ENCODE results near the gene LILRB3. TPM values are rescaled to one million over a fixed set of nuclear protein-coding genes. Genes with fewer than 3 reads are reported as not detected.
"Not testable (repeated sequence)": the region's sequence is repeated elsewhere in the genome, so short reads cannot be mapped to it uniquely, and the experiment has no call there.

LILRB3 gene
- total RNA-seq, result 61.5 TPM
- long read RNA-seq, partial matches to known transcripts, result 42 of 114 reads
- long read RNA-seq, other reads (novel, unspliced or antisense), result 70 of 114 reads

DNA sequence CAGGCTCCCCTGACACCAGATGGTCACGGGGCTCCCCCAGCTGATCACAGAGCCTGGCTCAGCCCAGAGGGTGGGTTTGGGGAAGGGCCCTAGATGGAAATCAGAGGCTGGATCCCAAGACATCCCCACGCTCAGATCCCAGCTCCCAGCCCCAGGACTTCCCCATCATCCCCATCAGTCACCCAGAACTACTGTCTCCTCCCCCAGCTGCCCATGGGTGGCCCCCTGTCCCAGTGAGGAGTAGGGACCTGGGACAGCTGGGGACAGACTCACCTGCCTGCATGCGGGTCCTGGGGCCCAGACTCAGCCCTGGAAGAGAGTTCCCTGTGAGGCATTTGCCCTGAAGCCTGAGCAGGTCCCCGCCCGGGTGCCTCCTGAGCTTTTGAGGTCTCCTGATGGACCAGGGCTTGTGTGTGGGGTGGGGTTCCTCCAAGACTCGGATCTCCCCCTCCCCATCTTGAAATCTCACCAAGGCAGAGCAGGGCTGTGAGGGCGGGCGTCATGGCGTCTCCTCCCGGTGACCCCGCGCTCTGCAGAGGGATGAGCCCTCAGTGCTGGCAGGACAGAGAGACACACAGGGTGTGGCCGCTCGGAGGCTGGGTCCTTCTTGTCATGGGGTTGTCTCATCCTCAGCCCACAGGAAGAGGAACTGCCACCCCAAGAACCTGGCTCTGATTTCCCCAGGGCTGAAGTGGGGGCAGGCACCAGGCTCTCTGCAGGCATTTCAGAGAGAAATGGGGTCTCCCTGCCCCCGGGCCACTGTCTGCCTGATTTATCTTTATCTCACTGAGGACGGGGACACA is at the start of gene LILRB3:
LILRB3 (minus strand) TSS at position 534 of the 803 bp plus-strand sequence; CDS start at position 503, 31 bp downstream.
- H3K27me3 ChIP-seq; H3K9me3 ChIP-seq; H3K36me3 ChIP-seq; H3K4me1 ChIP-seq; intact Hi-C loops (cut with DNase I): not testable (repeated sequence)
- ATAC-seq (peak; percentile 90), DNase-seq (peak; percentile 80)
- Histone ChIP-seq H3K4me3 (peak within 1 kb of the TSS; percentile 41), H3K27ac (peak within 1 kb of the TSS; percentile 68)

GRCh38 chr19:54272181-54272580 is 49.4 kb upstream of the LILRB3 start:
- peak; percentile 31 for ATAC-seq
- H3K9me3 ChIP-seq; H3K36me3 ChIP-seq; intact Hi-C loops (cut with DNase I); DNase-seq; H3K27ac ChIP-seq; H3K27me3 ChIP-seq; H3K4me1 ChIP-seq; H3K4me3 ChIP-seq: not testable (repeated sequence)

GRCh38 chr19:54271587-54271986 is 48.8 kb upstream of the LILRB3 start:
- peak overlapping the region; percentile 42 for H3K27ac ChIP-seq
- H3K27me3 ChIP-seq; intact Hi-C loops (cut with DNase I); H3K4me3 ChIP-seq; DNase-seq; H3K4me1 ChIP-seq; H3K36me3 ChIP-seq; H3K9me3 ChIP-seq: not testable (repeated sequence)
- peak; percentile 40 for ATAC-seq

DNA sequence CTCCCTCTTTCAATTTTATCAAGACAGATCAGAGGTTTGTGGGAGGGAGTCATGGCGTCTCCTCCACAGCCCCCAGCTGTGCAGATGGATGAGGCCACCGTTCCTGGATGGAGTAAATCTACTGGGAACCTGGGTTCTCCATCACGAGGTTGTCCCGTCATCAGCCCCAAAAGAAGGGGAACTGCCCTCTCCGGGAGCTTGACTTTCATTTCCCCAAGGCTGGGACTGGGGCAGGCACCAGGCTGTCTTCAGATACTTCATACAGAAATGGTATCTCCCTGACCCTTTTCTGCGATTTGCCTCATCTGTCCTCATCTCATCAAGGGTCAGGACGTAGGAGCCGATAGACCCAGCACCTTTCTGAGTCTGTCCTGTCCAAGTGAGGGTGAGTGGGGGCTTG is 48.3 kb upstream of the LILRB3 start:
- DNase-seq, result peak; percentile 71
- TF ChIP-seq, protein P1, sequence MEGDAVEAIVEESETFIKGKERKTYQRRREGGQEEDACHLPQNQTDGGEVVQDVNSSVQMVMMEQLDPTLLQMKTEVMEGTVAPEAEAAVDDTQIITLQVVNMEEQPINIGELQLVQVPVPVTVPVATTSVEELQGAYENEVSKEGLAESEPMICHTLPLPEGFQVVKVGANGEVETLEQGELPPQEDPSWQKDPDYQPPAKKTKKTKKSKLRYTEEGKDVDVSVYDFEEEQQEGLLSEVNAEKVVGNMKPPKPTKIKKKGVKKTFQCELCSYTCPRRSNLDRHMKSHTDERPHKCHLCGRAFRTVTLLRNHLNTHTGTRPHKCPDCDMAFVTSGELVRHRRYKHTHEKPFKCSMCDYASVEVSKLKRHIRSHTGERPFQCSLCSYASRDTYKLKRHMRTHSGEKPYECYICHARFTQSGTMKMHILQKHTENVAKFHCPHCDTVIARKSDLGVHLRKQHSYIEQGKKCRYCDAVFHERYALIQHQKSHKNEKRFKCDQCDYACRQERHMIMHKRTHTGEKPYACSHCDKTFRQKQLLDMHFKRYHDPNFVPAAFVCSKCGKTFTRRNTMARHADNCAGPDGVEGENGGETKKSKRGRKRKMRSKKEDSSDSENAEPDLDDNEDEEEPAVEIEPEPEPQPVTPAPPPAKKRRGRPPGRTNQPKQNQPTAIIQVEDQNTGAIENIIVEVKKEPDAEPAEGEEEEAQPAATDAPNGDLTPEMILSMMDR (IDR thresholded peaks at IDR 0.05), result no peak
- peak overlapping the region; percentile 42 for H3K27ac ChIP-seq

GRCh38 chr19:54268936-54269335 is 46.1 kb upstream of the LILRB3 start:
- Histone ChIP-seq H3K9me3 (no peaks in the 10 kb centered on the region), H3K4me1 (no peaks in the 10 kb centered on the region), H3K27ac (no peak overlapping the region), H3K4me3 (no peak overlapping the region), H3K36me3 (no peaks in the 10 kb centered on the region), H3K27me3 (peaks cover 5% of the 10 kb centered on the region)
- DNase-seq (no peak), ATAC-seq (no peak)
- TF ChIP-seq, protein P1 (IDR thresholded peaks at IDR 0.05), result no peak
- intact Hi-C loops (cut with DNase I), result no loop called here

More for the DNA sequence above, 48.3 kb upstream of the LILRB3 start:
- ATAC-seq, result peak; percentile 90
- Histone ChIP-seq H3K36me3 (no peaks in the 10 kb centered on the region), H3K4me3 (no peak overlapping the region), H3K9me3 (no peaks in the 10 kb centered on the region), H3K4me1 (no peaks in the 10 kb centered on the region), H3K27me3 (peaks cover 5% of the 10 kb centered on the region)
- intact Hi-C loops (cut with DNase I), result no loop called here

- TF ChIP-seq, protein P1 (IDR thresholded peaks at IDR 0.05), result peak; percentile 78
- H3K36me3 ChIP-seq, result no peaks in the 10 kb centered on the region
- peak; percentile 83 for DNase-seq
- intact Hi-C loops (cut with DNase I), result no loop called here
- H3K9me3 ChIP-seq, result no peaks in the 10 kb centered on the region
- peak; percentile 91 for ATAC-seq
- no peaks in the 10 kb centered on the region for H3K4me1 ChIP-seq
- H3K4me3 ChIP-seq, result no peak overlapping the region
- peaks cover under 1% of the 10 kb centered on the region for H3K27me3 ChIP-seq
- no peak overlapping the region for H3K27ac ChIP-seq
These were observed 43.3 kb upstream of the LILRB3 start for GRCh38 chr19:54266133-54266532.

GRCh38 chr19:54262470-54262869 is 39.7 kb upstream of the LILRB3 start:
- DNase-seq (no peak), ATAC-seq (no peak)
- H3K27ac ChIP-seq, result no peak overlapping the region
- no peaks in the 10 kb centered on the region for H3K36me3 ChIP-seq
- TF ChIP-seq, protein P1 (IDR thresholded peaks at IDR 0.05), result no peak
- H3K4me3 ChIP-seq, result no peak overlapping the region
- H3K27me3 ChIP-seq, result no peaks in the 10 kb centered on the region
- no peaks in the 10 kb centered on the region for H3K4me1 ChIP-seq
- no peaks in the 10 kb centered on the region for H3K9me3 ChIP-seq
- intact Hi-C loops (cut with DNase I), result no loop called here
